ENCODE measurements around the gene TSHZ2. TPM values are rescaled to one million over a fixed set of nuclear protein-coding genes. Genes with fewer than 3 reads are reported as not detected.

The TSHZ2 gene
- total RNA-seq, 1 experiment from 2014 or later, result 0.07 TPM

DNA sequence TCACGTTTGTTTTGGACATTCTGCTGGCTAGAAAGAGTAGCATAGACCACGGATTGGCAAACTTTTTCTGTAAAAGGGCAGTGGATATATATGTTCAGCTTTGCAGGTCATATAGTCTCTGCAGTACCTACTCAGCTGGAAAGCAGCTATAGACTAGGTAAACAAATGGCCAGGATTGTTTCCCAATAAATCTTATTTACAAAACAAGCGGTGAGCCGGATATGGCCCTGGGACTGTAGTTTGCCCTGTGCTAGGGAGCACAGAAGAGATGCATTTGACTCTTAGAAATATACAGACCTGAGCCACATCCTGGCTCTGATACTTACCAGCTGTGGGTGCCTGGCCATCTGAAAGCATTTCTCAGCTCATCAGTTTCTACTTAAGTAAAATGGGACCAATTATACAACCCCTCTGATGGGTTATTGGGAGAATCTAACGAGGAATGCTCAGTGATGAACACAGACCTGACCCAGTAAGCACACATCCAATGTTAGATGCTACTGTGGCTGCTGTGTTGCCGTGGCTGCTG lies 120.7 kb downstream of the TSHZ2 start:
- Histone ChIP-seq H2BK5ac (ENCODE audit: insufficient read length, low read length) (no peak overlapping the region), H3K23me2 (ENCODE audit: insufficient read length, low read depth, low read length, poor library complexity, severe bottlenecking) (no peaks in the 10 kb centered on the region), H3K23ac (ENCODE audit: insufficient read length, low read depth, low read length) (no peak overlapping the region), H3K4me1 (ENCODE audit: insufficient read depth, low read length) (no peaks in the 10 kb centered on the region), H4K91ac (ENCODE audit: insufficient read length, low read depth, low read length) (no peak overlapping the region), H3K9ac (ENCODE audit: extremely low read depth, insufficient read length, low read length) (no peak overlapping the region), H4K5ac (ENCODE audit: insufficient read length, low read depth, low read length) (no peak overlapping the region), H3K27me3 (ENCODE audit: insufficient read depth, low read length) (no peaks in the 10 kb centered on the region), H2BK12ac (ENCODE audit: insufficient read length, low read depth, low read length) (no peak overlapping the region), H3K14ac (ENCODE audit: insufficient read depth, low read length) (no peak overlapping the region), H2BK20ac (ENCODE audit: low read depth, low read length, poor library complexity, severe bottlenecking) (no peak overlapping the region), H3K9me3 (ENCODE audit: control insufficient read depth, low read depth, low read length) (no peaks in the 10 kb centered on the region), H2BK15ac (ENCODE audit: low read depth, low read length) (no peak overlapping the region), H4K20me1 (ENCODE audit: control insufficient read depth, insufficient read depth, insufficient read length) (no peaks in the 10 kb centered on the region), H2AK5ac (ENCODE audit: insufficient read length, low read length) (no peak overlapping the region), H3K79me2 (ENCODE audit: insufficient read depth, low read length) (no peaks in the 10 kb centered on the region), H3K4ac (ENCODE audit: low read depth, low read length) (no peak overlapping the region), H3K4me2 (ENCODE audit: insufficient read depth, insufficient read length, low read length) (no peak overlapping the region), H2BK120ac (ENCODE audit: low read depth, low read length, poor library complexity, severe bottlenecking) (no peak overlapping the region), H2AFZ (ENCODE audit: low read length) (no peak overlapping the region), H3K79me1 (ENCODE audit: insufficient read depth, low read depth, low read length, poor library complexity, severe bottlenecking) (no peaks in the 10 kb centered on the region), H3K27ac (ENCODE audit: insufficient read length, low read depth, low read length) (no peak overlapping the region), H4K8ac (replicated peaks; ENCODE audit: insufficient read length, low read depth, low read length) (no peak overlapping the region), H3K56ac (ENCODE audit: insufficient read length, low read depth, low read length) (no peak overlapping the region), H3K18ac (ENCODE audit: insufficient read length, low read depth, low read length) (no peak overlapping the region), H3T11ph (ENCODE audit: low read length) (no peak overlapping the region)
- Mint-ChIP-seq H3K9me3 (no peaks in the 10 kb centered on the region), H3K27ac (no peak overlapping the region), H3K4me1 (no peaks in the 10 kb centered on the region), H3K27me3 (ENCODE audit: low read depth) (no peaks in the 10 kb centered on the region), H3K4me3 (no peak overlapping the region), H3K36me3 (ENCODE audit: insufficient read depth in 1 of 3, low read depth in 3 of 3) (no peaks in the 10 kb centered on the region)
- WGBS (ENCODE audit: extremely low coverage, insufficient read length, low lambda C conversion rate), result no CpG with 5 or more reads among the region's 6 CpGs
- TF ChIP-seq, protein P1, sequence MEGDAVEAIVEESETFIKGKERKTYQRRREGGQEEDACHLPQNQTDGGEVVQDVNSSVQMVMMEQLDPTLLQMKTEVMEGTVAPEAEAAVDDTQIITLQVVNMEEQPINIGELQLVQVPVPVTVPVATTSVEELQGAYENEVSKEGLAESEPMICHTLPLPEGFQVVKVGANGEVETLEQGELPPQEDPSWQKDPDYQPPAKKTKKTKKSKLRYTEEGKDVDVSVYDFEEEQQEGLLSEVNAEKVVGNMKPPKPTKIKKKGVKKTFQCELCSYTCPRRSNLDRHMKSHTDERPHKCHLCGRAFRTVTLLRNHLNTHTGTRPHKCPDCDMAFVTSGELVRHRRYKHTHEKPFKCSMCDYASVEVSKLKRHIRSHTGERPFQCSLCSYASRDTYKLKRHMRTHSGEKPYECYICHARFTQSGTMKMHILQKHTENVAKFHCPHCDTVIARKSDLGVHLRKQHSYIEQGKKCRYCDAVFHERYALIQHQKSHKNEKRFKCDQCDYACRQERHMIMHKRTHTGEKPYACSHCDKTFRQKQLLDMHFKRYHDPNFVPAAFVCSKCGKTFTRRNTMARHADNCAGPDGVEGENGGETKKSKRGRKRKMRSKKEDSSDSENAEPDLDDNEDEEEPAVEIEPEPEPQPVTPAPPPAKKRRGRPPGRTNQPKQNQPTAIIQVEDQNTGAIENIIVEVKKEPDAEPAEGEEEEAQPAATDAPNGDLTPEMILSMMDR (conservative IDR thresholded peaks at IDR 0.05), result no peak
- DNase-seq, result no peak

Measured in H9 (cell line).